ENCODE data around the gene LRRC8D. TPM values are rescaled to one million over a fixed set of nuclear protein-coding genes. Genes with fewer than 3 reads are reported as not detected.

Gene LRRC8D
- total RNA-seq, 1 experiment from 2014 or later = 15.0 TPM

- Histone ChIP-seq H3K4me1 (ENCODE audit: control insufficient read depth in 1 of 2, insufficient read depth in 2 of 2, low read length in 2 of 2) (no peaks in the 10 kb centered on the region), H3K4me2 (ENCODE audit: low read length) (no peak overlapping the region), H3K36me3 (ENCODE audit: control insufficient read depth in 1 of 2, insufficient read depth in 2 of 2, low read length in 2 of 2) (0 out of 4 replicates have a peak, but pooled peaks cover 0 to 12% of the 10 kb centered on the region in 2 experiments), H3K9ac (ENCODE audit: low read length) (no peak overlapping the region), H3K27ac (ENCODE audit: low read depth, low read length) (no peak overlapping the region), H4K20me1 (ENCODE audit: insufficient read depth) (no peaks in the 10 kb centered on the region), H2AFZ (ENCODE audit: low read depth, low read length, poor library complexity, severe bottlenecking) (no peak overlapping the region), H3K79me2 (ENCODE audit: insufficient read depth, low read length) (no peaks in the 10 kb centered on the region), H3K27me3 (ENCODE audit: insufficient read depth, low read length) (no peaks in the 10 kb centered on the region), H3K9me2 (ENCODE audit: insufficient read depth) (no peaks in the 10 kb centered on the region), H3K4me3 (replicated peaks in 1 of 2; ENCODE audit: low read depth in 1 of 2, low read length in 2 of 2) (no peak overlapping the region), H3K9me3 (ENCODE audit: control insufficient read depth in 1 of 2, insufficient read depth in 1 of 2, low read depth in 1 of 2, low read length in 2 of 2) (no peaks in the 10 kb centered on the region)
- DNase-seq (ENCODE audit: low read depth, low spot score) = no peak
- no TSS peak for BruUV-seq (replicated peaks)
- intact Hi-C loops (cut with micrococcal nuclease) = no loop called here
- ATAC-seq = no peak
- no peak for TF ChIP-seq YY1 (IDR thresholded peaks at IDR 0.05; ENCODE audit: extremely low read depth, insufficient replicate concordance, low read depth, low read length)
- TF ChIP-seq REST (IDR thresholded peaks at IDR 0.05; ENCODE audit: low read depth) = no peak
- no peak for TF ChIP-seq ZNF274 (IDR thresholded peaks at IDR 0.05; ENCODE audit: low read depth, low read length)
- RAD21 ChIA-PET (ENCODE audit: low non-redundant PET in 1 of 2, low total read pairs in 2 of 2, uncharacterized antibody in 2 of 2, unreplicated experiment in 2 of 2) = no interaction called here
- CTCF ChIA-PET = no interaction called here
- POLR2A ChIA-PET = no interaction called here
These were observed 111.1 kb downstream of the LRRC8D start for GRCh38 chr1:89931964-89932363.

GRCh38 chr1:89932598-89933364, 111.9 kb downstream of the LRRC8D start:
- peaks cover 0 to under 1% of the 10 kb centered on the region in 2 experiments; a peak in 1 of 4 replicates for H3K4me1 ChIP-seq (ENCODE audit: control insufficient read depth in 1 of 2, insufficient read depth in 2 of 2, low read length in 2 of 2)
- no peaks in the 10 kb centered on the region for H3K27me3 ChIP-seq (ENCODE audit: insufficient read depth, low read length)
- TF ChIP-seq ELF1 (IDR thresholded peaks at IDR 0.05; ENCODE audit: borderline replicate concordance, low read depth) (no peak), SP1 (IDR thresholded peaks at IDR 0.05; ENCODE audit: low read depth) (no peak), EGR1 (IDR thresholded peaks at IDR 0.05; ENCODE audit: low read depth) (no peak), SIN3A (IDR thresholded peaks at IDR 0.05; ENCODE audit: low read depth) (no peak), ZFX (IDR thresholded peaks at IDR 0.05) (no peak), CEBPB (IDR thresholded peaks at IDR 0.05; ENCODE audit: low read depth) (no peak), ZNF274 (IDR thresholded peaks at IDR 0.05; ENCODE audit: low read depth, low read length) (no peak)
- TF ChIP-seq, protein P1, sequence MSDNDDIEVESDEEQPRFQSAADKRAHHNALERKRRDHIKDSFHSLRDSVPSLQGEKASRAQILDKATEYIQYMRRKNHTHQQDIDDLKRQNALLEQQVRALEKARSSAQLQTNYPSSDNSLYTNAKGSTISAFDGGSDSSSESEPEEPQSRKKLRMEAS (IDR thresholded peaks at IDR 0.05) = no peak
- H3K4me3 ChIP-seq (replicated peaks in 1 of 2; ENCODE audit: low read depth in 1 of 2, low read length in 2 of 2) = no peak overlapping the region
- H4K20me1 ChIP-seq (ENCODE audit: insufficient read depth) = no peaks in the 10 kb centered on the region
- no peak overlapping the region for H3K9ac ChIP-seq (ENCODE audit: low read length)
- no peak overlapping the region for H3K4me2 ChIP-seq (ENCODE audit: low read length)
- H2AFZ ChIP-seq (ENCODE audit: low read depth, low read length, poor library complexity, severe bottlenecking) = no peak overlapping the region
- ChIA-PET CTCF (no interaction called here), RAD21 (ENCODE audit: low non-redundant PET in 1 of 2, low total read pairs in 2 of 2, uncharacterized antibody in 2 of 2, unreplicated experiment in 2 of 2) (no interaction called here), POLR2A (no interaction called here)
- H3K9me3 ChIP-seq (ENCODE audit: control insufficient read depth in 1 of 2, insufficient read depth in 1 of 2, low read depth in 1 of 2, low read length in 2 of 2) = no peaks in the 10 kb centered on the region
- DNase-seq (ENCODE audit: low read depth, low spot score) (no peak), ATAC-seq (no peak)
- intact Hi-C loops (cut with micrococcal nuclease) = no loop called here
- no TSS peak for BruUV-seq (replicated peaks)
- H3K36me3 ChIP-seq (ENCODE audit: control insufficient read depth in 1 of 2, insufficient read depth in 2 of 2, low read length in 2 of 2) = 0 out of 4 replicates have a peak, but pooled peaks cover 0 to 12% of the 10 kb centered on the region in 2 experiments
- no peaks in the 10 kb centered on the region for H3K9me2 ChIP-seq (ENCODE audit: insufficient read depth)
- H3K79me2 ChIP-seq (ENCODE audit: insufficient read depth, low read length) = no peaks in the 10 kb centered on the region
- H3K27ac ChIP-seq (ENCODE audit: low read depth, low read length) = no peak overlapping the region

Data from HCT116 (cell line).